ENCODE data around the gene DOCK9.

DOCK9 gene

GRCh38 chr13:98977568-98978265 lies at the start of gene DOCK9:
Gene DOCK9 (minus strand): TSS chr13:98978064. CDS start chr13:98977909, 155 bp downstream.
- Mint-ChIP-seq H3K36me3 (peaks cover 4% of the 10 kb centered on the region), H3K27ac (no peak within 1 kb of the TSS), H3K4me3 (no peak within 1 kb of the TSS), H3K9me3 (no peaks in the 10 kb centered on the region), H3K27me3 (no peaks in the 10 kb centered on the region), H3K4me1 (peaks cover 73% of the 10 kb centered on the region)
- CTCF ChIA-PET: interaction anchor here (0.7 to 1.8 kb wide), 2 partner anchors 14 to 108 kb away, joined by 4 read pairs; no protein-coding TSS in a partner anchor
- no peak for DNase-seq

GRCh38 chr13:99027260-99027659 lies 49.4 kb upstream of the DOCK9 start:
- H3K27ac Mint-ChIP-seq: peak overlapping the region; percentile 78
- peaks cover 27% of the 10 kb centered on the region for H3K36me3 Mint-ChIP-seq
- H3K4me3 Mint-ChIP-seq: no peak overlapping the region
- DNase-seq: no peak
- H3K4me1 Mint-ChIP-seq: peaks cover 63% of the 10 kb centered on the region
- CTCF ChIA-PET: interaction anchor here (2.3 to 3.4 kb wide), 2 partner anchors 8 to 23 kb away, joined by 15 to 22 read pairs; no protein-coding TSS in a partner anchor
- peaks cover 13% of the 10 kb centered on the region for H3K9me3 Mint-ChIP-seq
- H3K27me3 Mint-ChIP-seq: no peaks in the 10 kb centered on the region

- no peak overlapping the region for H3K27ac Mint-ChIP-seq
- no peak for DNase-seq
- H3K4me3 Mint-ChIP-seq: no peak overlapping the region
- peaks cover 22% of the 10 kb centered on the region for H3K36me3 Mint-ChIP-seq
- peaks cover 53% of the 10 kb centered on the region for H3K4me1 Mint-ChIP-seq
- no peaks in the 10 kb centered on the region for H3K9me3 Mint-ChIP-seq
- no peaks in the 10 kb centered on the region for H3K27me3 Mint-ChIP-seq
- CTCF ChIA-PET: interaction anchor here (0.6 to 1.0 kb wide), 3 partner anchors 9 to 238 kb away, joined by 3 read pairs; no protein-coding TSS in a partner anchor
Observed at GRCh38 chr13:99022941-99023340, 45.1 kb upstream of the DOCK9 start.

- no peak overlapping the region for H3K27ac Mint-ChIP-seq
- no peak for DNase-seq
- H3K27me3 Mint-ChIP-seq: no peaks in the 10 kb centered on the region
- peaks cover 15% of the 10 kb centered on the region for H3K36me3 Mint-ChIP-seq
- CTCF ChIA-PET: interaction anchor here (1.1 to 3.5 kb wide), 3 partner anchors 10 to 16 kb away, joined by 3 to 15 read pairs (median 4); no protein-coding TSS in a partner anchor
- no peaks in the 10 kb centered on the region for H3K9me3 Mint-ChIP-seq
- H3K4me1 Mint-ChIP-seq: peaks cover 33% of the 10 kb centered on the region
- no peak overlapping the region for H3K4me3 Mint-ChIP-seq
Observed at GRCh38 chr13:99018418-99019180, 40.7 kb upstream of the DOCK9 start.

- H3K27ac Mint-ChIP-seq: no peak overlapping the region
- no peak for DNase-seq
- peaks cover 18% of the 10 kb centered on the region for H3K36me3 Mint-ChIP-seq
- no peak overlapping the region for H3K4me3 Mint-ChIP-seq
- no peaks in the 10 kb centered on the region for H3K27me3 Mint-ChIP-seq
- H3K4me1 Mint-ChIP-seq: peaks cover 33% of the 10 kb centered on the region
- H3K9me3 Mint-ChIP-seq: no peaks in the 10 kb centered on the region
- CTCF ChIA-PET: interaction anchor here (1.4 to 1.6 kb wide), 2 partner anchors 13 to 34 kb away, joined by 3 to 5 read pairs; no protein-coding TSS in a partner anchor
Observed at GRCh38 chr13:99015606-99016490, 38.0 kb upstream of the DOCK9 start.

GRCh38 chr13:99014522-99014921 lies 36.7 kb upstream of the DOCK9 start:
- Mint-ChIP-seq H3K27ac (peak overlapping the region; percentile 3), H3K4me1 (peaks cover 33% of the 10 kb centered on the region), H3K36me3 (peaks cover 14% of the 10 kb centered on the region), H3K9me3 (no peaks in the 10 kb centered on the region), H3K4me3 (no peak overlapping the region), H3K27me3 (no peaks in the 10 kb centered on the region)
- DNase-seq: no peak
- CTCF ChIA-PET: interaction anchor here (0.8 kb wide), 2 partner anchors 8 to 13 kb away, joined by 3 read pairs; no protein-coding TSS in a partner anchor

- H3K4me3 Mint-ChIP-seq: no peak overlapping the region
- no peak for DNase-seq
- H3K4me1 Mint-ChIP-seq: peaks cover 35% of the 10 kb centered on the region
- H3K36me3 Mint-ChIP-seq: peaks cover 11% of the 10 kb centered on the region
- H3K27ac Mint-ChIP-seq: no peak overlapping the region
- no peaks in the 10 kb centered on the region for H3K9me3 Mint-ChIP-seq
- CTCF ChIA-PET: interaction anchor here (0.8 kb wide), 1 partner anchor 9 kb away, joined by 3 read pairs; no protein-coding TSS in a partner anchor
- H3K27me3 Mint-ChIP-seq: no peaks in the 10 kb centered on the region
Observed at GRCh38 chr13:99013951-99014350, 36.1 kb upstream of the DOCK9 start.

GRCh38 chr13:99012539-99012938 lies 34.7 kb upstream of the DOCK9 start:
- Mint-ChIP-seq H3K4me3 (no peak overlapping the region), H3K27ac (no peak overlapping the region), H3K9me3 (no peaks in the 10 kb centered on the region), H3K27me3 (no peaks in the 10 kb centered on the region), H3K4me1 (peaks cover 36% of the 10 kb centered on the region), H3K36me3 (peaks cover 7% of the 10 kb centered on the region)
- no peak for DNase-seq
- CTCF ChIA-PET: interaction anchor here (1.0 kb wide), 1 partner anchor 10 kb away, joined by 3 read pairs; no protein-coding TSS in a partner anchor

- CTCF ChIA-PET: interaction anchor here (1.1 kb wide), 1 partner anchor 140 kb away, joined by 4 read pairs; no protein-coding TSS in a partner anchor
- H3K4me1 Mint-ChIP-seq: peaks cover 26% of the 10 kb centered on the region
- DNase-seq: no peak
- H3K36me3 Mint-ChIP-seq: peaks cover 7% of the 10 kb centered on the region
- no peaks in the 10 kb centered on the region for H3K27me3 Mint-ChIP-seq
- H3K27ac Mint-ChIP-seq: no peak overlapping the region
- H3K9me3 Mint-ChIP-seq: no peaks in the 10 kb centered on the region
- H3K4me3 Mint-ChIP-seq: no peak overlapping the region
Observed at GRCh38 chr13:99009987-99010551, 32.2 kb upstream of the DOCK9 start.

- Mint-ChIP-seq H3K27ac (no peak overlapping the region), H3K36me3 (peaks cover 12% of the 10 kb centered on the region), H3K27me3 (no peaks in the 10 kb centered on the region), H3K4me1 (peaks cover 34% of the 10 kb centered on the region), H3K4me3 (no peak overlapping the region), H3K9me3 (no peaks in the 10 kb centered on the region)
- no peak for DNase-seq
- CTCF ChIA-PET: interaction anchor here (0.6 kb wide), 1 partner anchor 1924 kb away, joined by 3 read pairs; no protein-coding TSS in a partner anchor
Observed at GRCh38 chr13:99008577-99008976, 30.7 kb upstream of the DOCK9 start.

- no peak overlapping the region for H3K4me3 Mint-ChIP-seq
- H3K36me3 Mint-ChIP-seq: peaks cover 14% of the 10 kb centered on the region
- no peak for DNase-seq
- CTCF ChIA-PET: no interaction called here
- no peaks in the 10 kb centered on the region for H3K27me3 Mint-ChIP-seq
- H3K4me1 Mint-ChIP-seq: peaks cover 40% of the 10 kb centered on the region
- H3K9me3 Mint-ChIP-seq: no peaks in the 10 kb centered on the region
- H3K27ac Mint-ChIP-seq: no peak overlapping the region
Observed at GRCh38 chr13:99007414-99007986, 29.6 kb upstream of the DOCK9 start.

GRCh38 chr13:99005609-99006008 lies 27.7 kb upstream of the DOCK9 start:
- Mint-ChIP-seq H3K36me3 (peaks cover 16% of the 10 kb centered on the region), H3K4me3 (no peak overlapping the region), H3K27me3 (no peaks in the 10 kb centered on the region), H3K4me1 (peaks cover 58% of the 10 kb centered on the region), H3K9me3 (no peaks in the 10 kb centered on the region), H3K27ac (no peak overlapping the region)
- CTCF ChIA-PET: no interaction called here
- no peak for DNase-seq

- peak overlapping the region; percentile 25 for H3K27ac Mint-ChIP-seq
- peaks cover 64% of the 10 kb centered on the region for H3K4me1 Mint-ChIP-seq
- no peaks in the 10 kb centered on the region for H3K27me3 Mint-ChIP-seq
- H3K36me3 Mint-ChIP-seq: peaks cover 20% of the 10 kb centered on the region
- H3K4me3 Mint-ChIP-seq: no peak overlapping the region
- DNase-seq: no peak
- no peaks in the 10 kb centered on the region for H3K9me3 Mint-ChIP-seq
- CTCF ChIA-PET: no interaction called here
Observed at GRCh38 chr13:99004978-99005377, 27.1 kb upstream of the DOCK9 start.
